Measurements from ENCODE around the gene PRTG. TPM values are rescaled to one million over a fixed set of nuclear protein-coding genes. Genes with fewer than 3 reads are reported as not detected.
A peak's percentile ranks its signal among the peaks of the same experiment; 100 is the strongest.

PRTG gene
- total RNA-seq, 4 donors from 2014 or later: 2.1 to 12.8 (median 7.7) TPM

GRCh38 chr15:55590788-55591187, 152.2 kb downstream of the PRTG start:
- Histone ChIP-seq H3K36me3 (no peaks in the 10 kb centered on the region), H3K27ac (no peak overlapping the region), H3K9me3 (no peaks in the 10 kb centered on the region), H3K27me3 (no peaks in the 10 kb centered on the region), H3K4me3 (no peak overlapping the region), H3K4me1 (peaks cover 0 to 21% (median 2%) of the 10 kb centered on the region in 4 donors)
- no peak for DNase-seq (ENCODE audit: low spot score in 2 of 2)
- TF ChIP-seq EP300 (IDR thresholded peaks at IDR 0.05) (no peak), POLR2A (IDR thresholded peaks at IDR 0.05) (no peak)
- TF ChIP-seq, protein P1, sequence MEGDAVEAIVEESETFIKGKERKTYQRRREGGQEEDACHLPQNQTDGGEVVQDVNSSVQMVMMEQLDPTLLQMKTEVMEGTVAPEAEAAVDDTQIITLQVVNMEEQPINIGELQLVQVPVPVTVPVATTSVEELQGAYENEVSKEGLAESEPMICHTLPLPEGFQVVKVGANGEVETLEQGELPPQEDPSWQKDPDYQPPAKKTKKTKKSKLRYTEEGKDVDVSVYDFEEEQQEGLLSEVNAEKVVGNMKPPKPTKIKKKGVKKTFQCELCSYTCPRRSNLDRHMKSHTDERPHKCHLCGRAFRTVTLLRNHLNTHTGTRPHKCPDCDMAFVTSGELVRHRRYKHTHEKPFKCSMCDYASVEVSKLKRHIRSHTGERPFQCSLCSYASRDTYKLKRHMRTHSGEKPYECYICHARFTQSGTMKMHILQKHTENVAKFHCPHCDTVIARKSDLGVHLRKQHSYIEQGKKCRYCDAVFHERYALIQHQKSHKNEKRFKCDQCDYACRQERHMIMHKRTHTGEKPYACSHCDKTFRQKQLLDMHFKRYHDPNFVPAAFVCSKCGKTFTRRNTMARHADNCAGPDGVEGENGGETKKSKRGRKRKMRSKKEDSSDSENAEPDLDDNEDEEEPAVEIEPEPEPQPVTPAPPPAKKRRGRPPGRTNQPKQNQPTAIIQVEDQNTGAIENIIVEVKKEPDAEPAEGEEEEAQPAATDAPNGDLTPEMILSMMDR (IDR thresholded peaks at IDR 0.05): no peak
- WGBS, 2 donors: 74 to 77% methylated on average over 3 of the region's 3 CpGs

DNA sequence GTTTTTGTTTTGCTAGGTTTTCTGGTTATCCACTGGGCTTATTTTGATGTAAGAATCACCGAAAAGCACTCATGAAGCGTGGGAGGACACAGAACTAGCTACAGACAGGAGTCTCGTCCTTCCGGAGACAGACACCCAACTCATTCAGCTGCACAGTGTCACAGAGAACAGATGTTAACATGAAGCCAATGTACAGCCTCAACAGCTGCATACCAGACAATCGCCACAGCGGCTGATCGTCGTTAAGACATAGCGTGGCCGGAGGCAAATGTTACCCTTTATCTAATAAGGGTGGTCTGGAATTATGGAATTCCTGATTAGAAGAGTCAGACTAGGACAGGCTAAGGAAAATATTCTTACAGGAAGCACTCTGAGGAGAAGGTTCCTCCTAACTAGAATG, 153.7 kb downstream of the PRTG start:
- 74 to 92% methylated on average over 10 of the region's 10 CpGs for WGBS, 2 donors
- Histone ChIP-seq H3K36me3 (no peaks in the 10 kb centered on the region), H3K27me3 (no peaks in the 10 kb centered on the region), H3K4me3 (no peak overlapping the region), H3K4me1 (peaks cover 0 to 31% (median 2%) of the 10 kb centered on the region in 4 donors), H3K27ac (no peak overlapping the region), H3K9me3 (no peaks in the 10 kb centered on the region)
- no peak for TF ChIP-seq EP300 (IDR thresholded peaks at IDR 0.05)
- TF ChIP-seq, protein P1 (IDR thresholded peaks at IDR 0.05): no peak
- TF ChIP-seq POLR2A (IDR thresholded peaks at IDR 0.05): no peak
- DNase-seq (ENCODE audit: low spot score in 2 of 2): no peak

DNA sequence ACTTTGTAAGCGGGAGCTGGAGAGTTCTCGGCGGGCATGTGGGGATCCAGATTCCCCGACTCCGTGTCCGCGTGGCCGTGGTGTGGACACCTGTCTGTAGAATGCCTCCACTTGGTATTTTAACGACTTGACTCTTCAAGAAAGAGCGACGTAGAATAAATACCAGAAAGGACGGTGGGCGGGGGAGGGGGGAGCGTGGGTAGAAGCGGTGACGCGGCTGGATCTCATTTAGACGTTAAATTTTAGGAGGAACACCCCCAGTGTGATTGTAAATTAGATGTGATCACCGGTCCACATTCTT, 154.2 kb downstream of the PRTG start:
- 6 to 8% methylated on average over 18 to 19 of the region's 19 CpGs for WGBS, 2 donors
- Histone ChIP-seq H3K4me1 (peaks cover 0 to 31% (median 2%) of the 10 kb centered on the region in 4 donors), H3K27me3 (no peaks in the 10 kb centered on the region), H3K36me3 (no peaks in the 10 kb centered on the region), H3K9me3 (no peaks in the 10 kb centered on the region), H3K4me3 (peak overlapping the region; percentile 45 to 84 (median 48)), H3K27ac (peak overlapping the region in 3 of 4 donors; percentile 68 to 93 (median 78))
- TF ChIP-seq EP300 (IDR thresholded peaks at IDR 0.05) (no peak), POLR2A (IDR thresholded peaks at IDR 0.05) (no peak)
- TF ChIP-seq, protein P1 (IDR thresholded peaks at IDR 0.05): no peak
- DNase-seq (ENCODE audit: low spot score in 2 of 2): peak in 1 of 2 donors; percentile 6

DNA sequence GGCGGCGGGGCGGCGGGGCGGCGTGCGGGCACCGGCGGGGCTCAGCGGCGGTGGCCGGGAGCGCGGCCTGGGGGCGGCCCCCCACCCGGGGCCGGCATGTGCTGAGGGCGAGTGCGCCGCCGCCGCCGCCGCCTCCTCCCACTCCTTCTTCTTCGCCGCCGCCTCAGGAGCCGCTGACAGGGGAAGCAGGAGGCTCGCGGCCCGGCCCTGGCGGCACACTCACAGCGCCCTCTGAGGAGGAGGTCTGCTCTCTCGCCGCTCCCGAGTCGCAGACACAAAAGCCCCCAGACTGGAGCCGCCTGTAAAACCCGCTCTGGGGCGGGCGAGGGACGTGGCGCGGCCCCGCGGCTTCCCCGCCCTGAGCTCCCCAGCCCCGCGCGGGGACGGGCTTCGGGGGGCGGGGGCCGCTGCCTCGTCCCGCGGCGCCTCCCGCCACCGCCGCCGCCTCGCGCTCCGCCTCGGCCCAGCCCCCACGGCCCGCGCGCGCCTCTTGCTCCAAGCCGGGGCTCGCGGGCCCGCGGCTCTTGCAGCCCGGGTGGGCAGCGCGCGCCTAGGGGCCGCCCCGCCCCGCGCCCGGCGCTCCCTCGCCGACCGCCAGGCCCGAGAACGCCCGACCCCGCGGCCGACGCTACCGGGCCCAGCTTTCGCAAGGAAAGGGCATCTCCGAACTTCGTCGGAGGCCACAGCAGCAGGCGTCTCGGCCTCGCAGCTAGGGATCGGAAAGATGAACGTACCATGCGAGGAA, 154.7 kb downstream of the PRTG start, which contains the start of gene PYGO1:
Gene PYGO1, minus strand, starts transcription at position 276 of the 745 bp plus-strand sequence. CDS start 462 bp downstream, outside the sequence.
- 0 to 2% methylated on average over 9 to 48 of the region's 107 CpGs for WGBS, 2 donors
- H3K9me3 ChIP-seq: no peaks in the 10 kb centered on the region
- H3K4me1 ChIP-seq: peaks cover 0 to 31% (median 2%) of the 10 kb centered on the region in 4 donors
- TF ChIP-seq POLR2A (IDR thresholded peaks at IDR 0.05) (peak in 1 of 2 donors; percentile 27), EP300 (IDR thresholded peaks at IDR 0.05) (no peak)
- TF ChIP-seq, protein P1 (IDR thresholded peaks at IDR 0.05): no peak
- H3K4me3 ChIP-seq: peak within 1 kb of the TSS; percentile 48 to 84 (median 71)
- no peaks in the 10 kb centered on the region for H3K36me3 ChIP-seq
- peak within 1 kb of the TSS; percentile 67 to 93 (median 80) for H3K27ac ChIP-seq
- no peaks in the 10 kb centered on the region for H3K27me3 ChIP-seq
- DNase-seq (ENCODE audit: low spot score in 2 of 2): peak; percentile 18 to 27

DNA sequence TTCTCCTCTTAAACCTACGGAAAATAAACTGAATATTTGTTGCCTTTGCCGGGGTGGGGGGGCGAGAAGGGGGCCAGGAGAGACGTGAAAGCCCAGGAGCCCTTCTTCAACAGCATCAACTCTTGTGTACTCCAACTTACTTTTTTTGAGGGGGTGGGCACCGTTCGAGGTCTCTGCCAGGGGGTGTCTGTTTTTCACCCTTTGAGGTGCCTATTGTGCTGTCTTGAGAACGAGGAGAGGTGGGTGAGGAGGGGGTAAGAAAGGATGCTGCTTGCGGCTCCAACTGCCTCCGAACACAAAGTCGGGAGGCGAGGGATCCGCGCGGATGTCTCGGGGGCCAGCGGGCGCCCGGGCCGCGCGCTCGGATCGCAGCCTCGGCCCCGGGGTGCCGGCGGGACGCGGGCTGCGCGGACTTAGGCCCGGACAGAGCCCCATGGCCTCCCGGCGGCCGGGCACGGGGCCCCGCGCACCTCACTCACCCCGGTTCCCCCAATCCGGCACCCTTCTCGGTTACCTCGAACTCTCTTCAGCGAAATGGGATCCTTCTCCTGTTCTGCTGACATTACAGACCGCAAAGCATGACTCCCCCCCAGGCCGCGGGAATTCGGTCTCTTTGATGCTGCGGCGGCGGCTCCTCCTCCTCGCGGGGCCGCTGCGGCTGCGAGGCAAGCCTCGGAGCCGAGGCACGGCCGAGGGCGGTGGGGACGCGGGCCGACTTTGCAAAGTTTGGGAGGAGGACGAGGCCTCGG, 155.5 kb downstream of the PRTG start:
- 7 to 10% methylated on average over 22 to 51 of the region's 65 CpGs for WGBS, 2 donors
- Histone ChIP-seq H3K9me3 (no peaks in the 10 kb centered on the region), H3K27me3 (no peaks in the 10 kb centered on the region), H3K4me3 (peak overlapping the region; percentile 48 to 84 (median 71)), H3K4me1 (peaks cover 0 to 31% (median 2%) of the 10 kb centered on the region in 4 donors), H3K36me3 (no peaks in the 10 kb centered on the region), H3K27ac (peak overlapping the region in 3 of 4 donors; percentile 66 to 93 (median 91))
- peak in 1 of 2 donors; percentile 5 for DNase-seq (ENCODE audit: low spot score in 2 of 2)
- no peak for TF ChIP-seq EP300 (IDR thresholded peaks at IDR 0.05)
- TF ChIP-seq, protein P1 (IDR thresholded peaks at IDR 0.05): no peak
- TF ChIP-seq POLR2A (IDR thresholded peaks at IDR 0.05): no peak
